ENCODE results near the gene ST6GALNAC4. TPM values are rescaled to one million over a fixed set of nuclear protein-coding genes. Genes with fewer than 3 reads are reported as not detected.

The ST6GALNAC4 gene
- total and polyA plus RNA-seq, 2 donors (not counting 1 experiment from before 2014, with no cell fraction given), result 80.5 to 199 TPM

GRCh38 chr9:127937056-127937387 lies 20.2 kb upstream of the ST6GALNAC4 start:
- H3K9me3 Mint-ChIP-seq (ENCODE audit: insufficient read depth), result no peaks in the 10 kb centered on the region
- WGBS (ENCODE audit: insufficient coverage), result 17% methylated on average over 6 of the region's 7 CpGs
- Histone ChIP-seq H3K4me3 (ENCODE audit: control extremely low read depth in 1 of 5, extremely low read depth in 1 of 5, insufficient read depth in 1 of 5, low read depth in 2 of 5, low read length in 4 of 5) (peak overlapping the region; percentile 69 to 92 (median 79)), H4K20me1 (ENCODE audit: control insufficient read depth, insufficient read depth, low read length, poor library complexity, severe bottlenecking) (peaks cover 20% of the 10 kb centered on the region), H3K4me1 (ENCODE audit: control insufficient read depth in 2 of 2, insufficient read depth in 2 of 2, low read length in 2 of 2) (peaks cover 24 to 30% of the 10 kb centered on the region in 2 donors), H2AFZ (ENCODE audit: insufficient read depth, low read depth, low read length, poor library complexity, severe bottlenecking) (peak overlapping the region; percentile 85), H3K27me3 (replicated peaks in 1 of 4; ENCODE audit: control extremely low read depth in 1 of 4, control insufficient read depth in 3 of 4, insufficient read depth in 4 of 4, low read length in 3 of 4) (no peaks in the 10 kb centered on the region), H3K9me3 (ENCODE audit: control extremely low read depth in 1 of 3, control insufficient read depth in 2 of 3, insufficient read depth in 1 of 3, low read length in 2 of 3) (peaks cover 0 to 4% (median 0%) of the 10 kb centered on the region in 3 donors), H3K27ac (ENCODE audit: low read length in 2 of 2) (peak overlapping the region; percentile 75 to 86), H3K36me3 (replicated peaks in 1 of 2; ENCODE audit: control extremely low read depth in 1 of 2, control insufficient read depth in 1 of 2, extremely low read depth in 1 of 2, insufficient read depth in 2 of 2, low read length in 1 of 2) (peaks cover 0 to 18% of the 10 kb centered on the region in 2 experiments), H3K9ac (ENCODE audit: low read length) (peak overlapping the region; percentile 79), H3K79me2 (ENCODE audit: control insufficient read depth, insufficient read depth, low read length) (peaks cover 41% of the 10 kb centered on the region), H3K4me2 (replicated peaks; ENCODE audit: low read depth, low read length, poor library complexity, severe bottlenecking) (peak overlapping the region; percentile 83)
- no peaks in the 10 kb centered on the region for H3K27me3 Mint-ChIP-seq
- intact Hi-C loops (cut with micrococcal nuclease), result loop anchor here (1.0 kb wide), 2 partner anchors 10 to 202 kb away; partner anchors contain the start of gene TOR2A
- H3K4me1 Mint-ChIP-seq, result peaks cover 39% of the 10 kb centered on the region
- H3K27ac Mint-ChIP-seq, result peak overlapping the region; percentile 98
- ChIA-PET CTCF (interaction anchor here (1.7 kb wide), 1 partner anchor 180 kb away, joined by 5 read pairs; no protein-coding TSS in a partner anchor), POLR2A (interaction anchor here (0.9 to 1.1 kb wide), 2 partner anchors 16 to 96 kb away, joined by 4 read pairs; no protein-coding TSS in a partner anchor)
- DNase-seq (no peak), ATAC-seq (ENCODE audit: low read depth) (no peak)
- peak overlapping the region; percentile 93 for H3K4me3 Mint-ChIP-seq
- TF ChIP-seq CTCF (IDR thresholded peaks at IDR 0.05) (no peak), EZH2 (IDR thresholded peaks at IDR 0.05; ENCODE audit: borderline replicate concordance, insufficient read depth, low read depth, low read length, poor library complexity, severe bottlenecking) (no peak)

GRCh38 chr9:127936347-127936852 lies 19.6 kb upstream of the ST6GALNAC4 start:
- peak overlapping the region in 2 of 5 experiments; percentile 81 to 92 for H3K4me3 ChIP-seq (ENCODE audit: control extremely low read depth in 1 of 5, extremely low read depth in 1 of 5, insufficient read depth in 1 of 5, low read depth in 2 of 5, low read length in 4 of 5)
- no peak for ATAC-seq (ENCODE audit: low read depth)
- Mint-ChIP-seq H3K9me3 (ENCODE audit: insufficient read depth) (no peaks in the 10 kb centered on the region), H3K4me1 (peaks cover 42% of the 10 kb centered on the region), H3K27ac (peak overlapping the region; percentile 75), H3K27me3 (no peaks in the 10 kb centered on the region), H3K4me3 (peak overlapping the region; percentile 93)
- no peak overlapping the region for H3K27ac ChIP-seq (ENCODE audit: low read length in 2 of 2)
- H3K79me2 ChIP-seq (ENCODE audit: control insufficient read depth, insufficient read depth, low read length), result peaks cover 41% of the 10 kb centered on the region
- peak overlapping the region; percentile 83 for H3K4me2 ChIP-seq (replicated peaks; ENCODE audit: low read depth, low read length, poor library complexity, severe bottlenecking)
- peaks cover 26 to 34% of the 10 kb centered on the region in 2 donors for H3K4me1 ChIP-seq (ENCODE audit: control insufficient read depth in 2 of 2, insufficient read depth in 2 of 2, low read length in 2 of 2)
- ChIA-PET POLR2A (interaction anchor here (1.1 kb wide), 1 partner anchor 97 kb away, joined by 4 read pairs; no protein-coding TSS in a partner anchor), CTCF (interaction anchor here (1.7 kb wide), 1 partner anchor 181 kb away, joined by 5 read pairs; no protein-coding TSS in a partner anchor)
- H3K9ac ChIP-seq (ENCODE audit: low read length), result peak overlapping the region; percentile 79
- no peak for TF ChIP-seq EZH2 (IDR thresholded peaks at IDR 0.05; ENCODE audit: borderline replicate concordance, insufficient read depth, low read depth, low read length, poor library complexity, severe bottlenecking)
- TF ChIP-seq CTCF (IDR thresholded peaks at IDR 0.05), result no peak
- WGBS (ENCODE audit: insufficient coverage), result 89% methylated on average over 10 of the region's 14 CpGs
- intact Hi-C loops (cut with micrococcal nuclease), result no loop called here
- H3K9me3 ChIP-seq (ENCODE audit: control extremely low read depth in 1 of 3, control insufficient read depth in 2 of 3, insufficient read depth in 1 of 3, low read length in 2 of 3), result peaks cover 0 to 4% (median 0%) of the 10 kb centered on the region in 3 donors
- peaks cover 0 to 12% of the 10 kb centered on the region in 2 experiments for H3K36me3 ChIP-seq (replicated peaks in 1 of 2; ENCODE audit: control extremely low read depth in 1 of 2, control insufficient read depth in 1 of 2, extremely low read depth in 1 of 2, insufficient read depth in 2 of 2, low read length in 1 of 2)
- no peak overlapping the region for H2AFZ ChIP-seq (ENCODE audit: insufficient read depth, low read depth, low read length, poor library complexity, severe bottlenecking)
- no peaks in the 10 kb centered on the region for H3K27me3 ChIP-seq (replicated peaks in 1 of 4; ENCODE audit: control extremely low read depth in 1 of 4, control insufficient read depth in 3 of 4, insufficient read depth in 4 of 4, low read length in 3 of 4)
- DNase-seq, result no peak
- H4K20me1 ChIP-seq (ENCODE audit: control insufficient read depth, insufficient read depth, low read length, poor library complexity, severe bottlenecking), result peaks cover 18% of the 10 kb centered on the region

All from B cell (primary cell).